SK-N-SH (cell line): ENCODE results near the gene AACS. TPM values are rescaled to one million over a fixed set of nuclear protein-coding genes. Genes with fewer than 3 reads are reported as not detected.

Experiments
- CTCF ChIA-PET: fragments of 300-600, 350-600 bp; formaldehyde crosslinking; extraction: SDS; loops from one replicate; lab custom pipeline; 2021; lab: Yijun Ruan, JAX
- POLR2A ChIA-PET: fragments of 350-600 bp; sonication (Branson Sonifier 250); formaldehyde crosslinking; extraction: SDS; loops from one replicate; lab custom pipeline; 2020; ENCODE audit warnings: antibody characterized with exemption, inconsistent platforms; lab: Yijun Ruan, JAX
- DNase-seq: peaks from one replicate; pipeline ENCODE4 v3.0.0; 2012
- H2AFZ ChIP-seq: fragments of 200-600 bp; sonication (generic); 2 replicates; pipeline ENCODE4 v1.8.1; 2016; ENCODE audit warnings: antibody characterized with exemption, mild to moderate bottlenecking, low read depth
- H3F3A ChIP-seq: fragments of 200-600 bp; sonication (generic); replicated peaks from 2 replicates; pipeline ENCODE3; 2016; ENCODE audit warnings: antibody characterized with exemption, mild to moderate bottlenecking; ENCODE audit not compliant: insufficient read depth
- H3K27ac ChIP-seq, 2 experiments: fragments of 200-500 bp in 1 of 2; fragments of 200-600 bp in 1 of 2; sonication (Bioruptor generic) in 1 of 2; sonication (generic), shearing (Covaris generic) in 1 of 2; 2 replicates each; pipeline versions ENCODE4 v1.5.1 to v1.6.1; 2014 to 2016; ENCODE audit warnings: low read depth in 2 of 2, inconsistent platforms in 1 of 2, low read length in 1 of 2, mild to moderate bottlenecking in 1 of 2, mixed read lengths in 1 of 2
- H3K27me3 ChIP-seq: fragments of 200-600 bp; sonication (generic), shearing (Covaris generic); 2 replicates; pipeline ENCODE4 v1.6.1; 2016; ENCODE audit warnings: mixed run types; ENCODE audit not compliant: insufficient read depth
- H3K36me3 ChIP-seq, 2 experiments: fragments of 200-500 bp in 1 of 2; fragments of 200-600 bp in 1 of 2; sonication (Bioruptor generic) in 1 of 2; sonication (generic) in 1 of 2; replicated peaks in 1 of 2; 2 replicates each; pipeline versions ENCODE3 to v1.5.1; 2014 to 2016; ENCODE audit warnings: low read length in 1 of 2, mild to moderate bottlenecking in 1 of 2; ENCODE audit not compliant: insufficient read depth in 2 of 2, control insufficient read depth in 1 of 2
- H3K4me1 ChIP-seq, 2 experiments: fragments of 200-500 bp in 1 of 2; fragments of 200-600 bp in 1 of 2; sonication (Bioruptor generic) in 1 of 2; sonication (generic), shearing (Covaris generic) in 1 of 2; 2 replicates each; pipeline versions ENCODE4 v1.5.1 to v1.6.1; 2014 to 2016; ENCODE audit warnings: low read depth in 1 of 2, low read length in 1 of 2, mixed run types in 1 of 2; ENCODE audit not compliant: insufficient read depth in 2 of 2, control insufficient read depth in 1 of 2
- H3K4me2 ChIP-seq: fragments of 200-600 bp; sonication (generic), shearing (Covaris generic); 2 replicates; pipeline ENCODE4 v1.6.1; 2017; ENCODE audit warnings: mixed run types
- H3K4me3 ChIP-seq, 2 experiments: fragments of 200-500 bp in 1 of 2; fragments of 200-600 bp in 1 of 2; sonication (Bioruptor generic) in 1 of 2; sonication (generic), shearing (Covaris generic) in 1 of 2; 2 replicates each; pipeline versions ENCODE4 v1.5.1 to v1.8.1; 2014 to 2016; ENCODE audit warnings: low read depth in 2 of 2, inconsistent platforms in 1 of 2, low read length in 1 of 2, mild to moderate bottlenecking in 1 of 2, mixed read lengths in 1 of 2, moderate library complexity in 1 of 2
- H3K79me2 ChIP-seq: fragments of 200-600 bp; sonication (generic); 2 replicates; pipeline ENCODE4 v1.8.1; 2017; ENCODE audit warnings: mild to moderate bottlenecking; ENCODE audit not compliant: insufficient read depth
- H3K9ac ChIP-seq: fragments of 200-600 bp; sonication (generic); 2 replicates; pipeline ENCODE4 v1.6.1; 2017; ENCODE audit warnings: mixed run types
- H3K9me2 ChIP-seq: fragments of 200-600 bp; sonication (generic); 2 replicates; pipeline ENCODE4 v1.6.1; 2017; ENCODE audit warnings: mixed run types
- H3K9me3 ChIP-seq: fragments of 200-600 bp; sonication (generic); 2 replicates; pipeline ENCODE4 v1.6.1; 2017; ENCODE audit warnings: mixed run types, mild to moderate bottlenecking, moderate library complexity
- H4K20me1 ChIP-seq: fragments of 200-600 bp; sonication (generic); 2 replicates; pipeline ENCODE4 v1.6.1; 2017; ENCODE audit warnings: mild to moderate bottlenecking, mixed run types; ENCODE audit not compliant: insufficient read depth
- EP300 ChIP-seq, 2 experiments: IDR thresholded peaks; 2 replicates each; pipeline versions ENCODE4 v1.4.0 to v1.6.1; 2012; ENCODE audit warnings: borderline replicate concordance in 1 of 2, low read depth in 1 of 2, low read length in 1 of 2
- FOXJ3 ChIP-seq: sonication (generic); formaldehyde crosslinking; IDR thresholded peaks from 2 replicates; pipeline ENCODE4 v1.5.1; 2020; ENCODE audit warnings: mild to moderate bottlenecking, missing genetic modification reagents
- GATA2 ChIP-seq: sonication (generic); formaldehyde crosslinking; IDR thresholded peaks from 2 replicates; pipeline ENCODE4 v1.5.0; 2020; ENCODE audit warnings: mild to moderate bottlenecking, missing genetic modification reagents
- MXI1 ChIP-seq: IDR thresholded peaks from 2 replicates; pipeline ENCODE4 v1.6.1; 2012; ENCODE audit warnings: mild to moderate bottlenecking, low read depth, low read length, improper control_type of control experiment
- NFIC ChIP-seq: IDR thresholded peaks from 2 replicates; pipeline ENCODE4 v1.4.0; 2012; ENCODE audit warnings: borderline replicate concordance
- RCOR1 ChIP-seq: fragments of 150-350 bp; IDR thresholded peaks from 2 replicates; pipeline ENCODE4 v1.6.1; 2017; ENCODE audit warnings: antibody characterized with exemption, low read length
- SMC3 ChIP-seq: IDR thresholded peaks from 2 replicates; pipeline ENCODE4 v1.6.1; 2012; ENCODE audit warnings: low read depth, low read length, improper control_type of control experiment
- TAF1 ChIP-seq: IDR thresholded peaks from 2 replicates; pipeline ENCODE4 v1.6.1; 2012; ENCODE audit warnings: low read depth, mild to moderate bottlenecking, low read length, moderate library complexity, borderline replicate concordance
- TCF12 ChIP-seq: IDR thresholded peaks from 2 replicates; pipeline ENCODE4 v1.4.0; 2012
- TEAD4 ChIP-seq: IDR thresholded peaks from 2 replicates; pipeline ENCODE4 v1.4.0; 2012; ENCODE audit warnings: mild to moderate bottlenecking, borderline replicate concordance; ENCODE audit not compliant: insufficient read depth
- USF1 ChIP-seq: IDR thresholded peaks from 2 replicates; pipeline ENCODE4 v1.4.0; 2012; ENCODE audit warnings: low read depth, borderline replicate concordance
- WGBS: methylation state at CpG from one replicate; pipeline ENCODE4 v1.1.6; 2017; ENCODE audit warnings: low lambda C conversion rate; 5-methylcytosine and 5-hydroxymethylcytosine counted together
- polyA plus RNA-seq, 3 experiments: library from polyadenylated mRNA; depleted of rRNA; stranded (reverse); fragments of >200 nt; gene quantifications; 2 replicates each; pipeline ENCODE4 v1.2.3, GENCODE V29; 2012
- TF ChIP-seq, protein P1 (sequence below): IDR thresholded peaks from 2 replicates; pipeline ENCODE4 v1.4.0; 2012; ENCODE audit warnings: low read depth
- TF ChIP-seq, protein P2 (sequence below): fragments of 150-350 bp; IDR thresholded peaks from 2 replicates; pipeline ENCODE4 v1.6.1; 2017; ENCODE audit warnings: antibody characterized with exemption, low read length, low read depth, borderline replicate concordance
- TF ChIP-seq, protein P3 (sequence below): fragments of 200-600 bp; sonication (generic); IDR thresholded peaks from 2 replicates; pipeline ENCODE4 v1.6.1; 2017; ENCODE audit warnings: antibody characterized with exemption, mild to moderate bottlenecking, moderate library complexity
- TF ChIP-seq, protein P4 (sequence below): IDR thresholded peaks from 2 replicates; pipeline ENCODE4 v1.4.0; 2012; ENCODE audit warnings: low read depth, borderline replicate concordance

AACS gene
- polyA plus RNA-seq, 1 of the 3 experiments (the other 2 are of a cell fraction): 17.3 TPM

GRCh38 chr12:125152463-125152862, 87.2 kb downstream of the AACS start:
- Histone ChIP-seq H3K27ac (no peak overlapping the region), H3K4me3 (no peak overlapping the region), H3K9ac (no peak overlapping the region), H2AFZ (no peak overlapping the region), H3K9me3 (no peaks in the 10 kb centered on the region), H3K27me3 (no peaks in the 10 kb centered on the region), H3F3A (no peaks in the 10 kb centered on the region), H3K4me2 (no peak overlapping the region), H3K36me3 (no peaks in the 10 kb centered on the region), H3K9me2 (no peaks in the 10 kb centered on the region), H3K79me2 (no peaks in the 10 kb centered on the region), H3K4me1 (no peaks in the 10 kb centered on the region), H4K20me1 (no peaks in the 10 kb centered on the region)
- TF ChIP-seq EP300 (IDR thresholded peaks at IDR 0.05; ENCODE audit: borderline replicate concordance in 1 of 2, low read depth in 1 of 2, low read length in 1 of 2) (no peak), TAF1 (no peak), SMC3 (no peak), GATA2 (CRISPR knock-in tag) (no peak), MXI1 (no peak), RCOR1 (no peak), TEAD4 (no peak), USF1 (no peak), NFIC (no peak), TCF12 (no peak), FOXJ3 (CRISPR knock-in tag) (no peak)
- TF ChIP-seq, protein P1, sequence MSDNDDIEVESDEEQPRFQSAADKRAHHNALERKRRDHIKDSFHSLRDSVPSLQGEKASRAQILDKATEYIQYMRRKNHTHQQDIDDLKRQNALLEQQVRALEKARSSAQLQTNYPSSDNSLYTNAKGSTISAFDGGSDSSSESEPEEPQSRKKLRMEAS: no peak
- TF ChIP-seq, protein P2, sequence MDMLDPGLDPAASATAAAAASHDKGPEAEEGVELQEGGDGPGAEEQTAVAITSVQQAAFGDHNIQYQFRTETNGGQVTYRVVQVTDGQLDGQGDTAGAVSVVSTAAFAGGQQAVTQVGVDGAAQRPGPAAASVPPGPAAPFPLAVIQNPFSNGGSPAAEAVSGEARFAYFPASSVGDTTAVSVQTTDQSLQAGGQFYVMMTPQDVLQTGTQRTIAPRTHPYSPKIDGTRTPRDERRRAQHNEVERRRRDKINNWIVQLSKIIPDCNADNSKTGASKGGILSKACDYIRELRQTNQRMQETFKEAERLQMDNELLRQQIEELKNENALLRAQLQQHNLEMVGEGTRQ: no peak
- TF ChIP-seq, protein P3, sequence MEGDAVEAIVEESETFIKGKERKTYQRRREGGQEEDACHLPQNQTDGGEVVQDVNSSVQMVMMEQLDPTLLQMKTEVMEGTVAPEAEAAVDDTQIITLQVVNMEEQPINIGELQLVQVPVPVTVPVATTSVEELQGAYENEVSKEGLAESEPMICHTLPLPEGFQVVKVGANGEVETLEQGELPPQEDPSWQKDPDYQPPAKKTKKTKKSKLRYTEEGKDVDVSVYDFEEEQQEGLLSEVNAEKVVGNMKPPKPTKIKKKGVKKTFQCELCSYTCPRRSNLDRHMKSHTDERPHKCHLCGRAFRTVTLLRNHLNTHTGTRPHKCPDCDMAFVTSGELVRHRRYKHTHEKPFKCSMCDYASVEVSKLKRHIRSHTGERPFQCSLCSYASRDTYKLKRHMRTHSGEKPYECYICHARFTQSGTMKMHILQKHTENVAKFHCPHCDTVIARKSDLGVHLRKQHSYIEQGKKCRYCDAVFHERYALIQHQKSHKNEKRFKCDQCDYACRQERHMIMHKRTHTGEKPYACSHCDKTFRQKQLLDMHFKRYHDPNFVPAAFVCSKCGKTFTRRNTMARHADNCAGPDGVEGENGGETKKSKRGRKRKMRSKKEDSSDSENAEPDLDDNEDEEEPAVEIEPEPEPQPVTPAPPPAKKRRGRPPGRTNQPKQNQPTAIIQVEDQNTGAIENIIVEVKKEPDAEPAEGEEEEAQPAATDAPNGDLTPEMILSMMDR: no peak
- TF ChIP-seq, protein P4, sequence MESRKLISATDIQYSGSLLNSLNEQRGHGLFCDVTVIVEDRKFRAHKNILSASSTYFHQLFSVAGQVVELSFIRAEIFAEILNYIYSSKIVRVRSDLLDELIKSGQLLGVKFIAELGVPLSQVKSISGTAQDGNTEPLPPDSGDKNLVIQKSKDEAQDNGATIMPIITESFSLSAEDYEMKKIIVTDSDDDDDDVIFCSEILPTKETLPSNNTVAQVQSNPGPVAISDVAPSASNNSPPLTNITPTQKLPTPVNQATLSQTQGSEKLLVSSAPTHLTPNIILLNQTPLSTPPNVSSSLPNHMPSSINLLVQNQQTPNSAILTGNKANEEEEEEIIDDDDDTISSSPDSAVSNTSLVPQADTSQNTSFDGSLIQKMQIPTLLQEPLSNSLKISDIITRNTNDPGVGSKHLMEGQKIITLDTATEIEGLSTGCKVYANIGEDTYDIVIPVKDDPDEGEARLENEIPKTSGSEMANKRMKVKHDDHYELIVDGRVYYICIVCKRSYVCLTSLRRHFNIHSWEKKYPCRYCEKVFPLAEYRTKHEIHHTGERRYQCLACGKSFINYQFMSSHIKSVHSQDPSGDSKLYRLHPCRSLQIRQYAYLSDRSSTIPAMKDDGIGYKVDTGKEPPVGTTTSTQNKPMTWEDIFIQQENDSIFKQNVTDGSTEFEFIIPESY: no peak
- 0% methylated on average over 1 of the region's 7 CpGs for WGBS
- ChIA-PET CTCF (interaction anchor here (1.0 kb wide), 1 partner anchor 26 kb away, joined by 3 read pairs; no protein-coding TSS in a partner anchor), POLR2A (no interaction called here)
- DNase-seq: no peak
